Spleen (tissue), 7 donors: Measurements from ENCODE around the gene KSR1.

ENCODE experiments used
- CTCF ChIP-seq, 11 experiments: fragments of 200-600 bp in 7 of 11; fragments of 450-650 bp in 4 of 11; sonication (generic) in 4 of 11; IDR thresholded peaks in 8 of 11; conservative IDR thresholded peaks in 3 of 11; 1 replicate in 7 of 11; 2 replicates in 4 of 11; pipeline versions ENCODE4 v1.4.0 to v1.8.0; 2016 to 2021; ENCODE audit warnings: antibody characterized with exemption in 11 of 11, inconsistent platforms in 4 of 11, mild to moderate bottlenecking in 1 of 11
- POLR2A ChIP-seq, 3 donors: fragments of 450-650 bp; IDR thresholded peaks; one replicate each; pipeline ENCODE4 v1.5.1; 2017; ENCODE audit warnings: antibody characterized with exemption in 3 of 3, mild to moderate bottlenecking in 1 of 3
- donor health status: DM: no; HTN: no; CAD: no; lungs with moderate emphysema.
- donor health status: DM: no; HTN: no; CAD: no.
- donor health status: DM: no; HTN: no; CAD: no.

- TF ChIP-seq POLR2A (IDR thresholded peaks at IDR 0.05) (no peak), CTCF (IDR thresholded peaks at IDR 0.05 in 8 of 11, conservative IDR thresholded peaks at IDR 0.05 in 3 of 11) (no peak)
Measured at GRCh38 chr17:27462149-27462548, 5.9 kb downstream of the KSR1 start.
